Fibroblast of the aortic adventitia (primary cell): ENCODE data around the gene MAPKAP1. TPM values are rescaled to one million over a fixed set of nuclear protein-coding genes. Genes with fewer than 3 reads are reported as not detected.

Source experiments
- DNase-seq: peaks from one replicate; pipeline ENCODE4 v3.0.0-alpha.2; 2010; ENCODE audit warnings: low read depth
- H3K4me3 ChIP-seq: 2 replicates; pipeline ENCODE4 v1.5.1; 2011; ENCODE audit warnings: low read depth, mild to moderate bottlenecking, control low read depth, low read length, moderate library complexity
- CTCF ChIP-seq: IDR thresholded peaks from 2 replicates; pipeline ENCODE4 v1.5.1; 2011; ENCODE audit warnings: mild to moderate bottlenecking, low read length, control low read depth, inconsistent platforms; ENCODE audit not compliant: insufficient read depth
- total RNA-seq: library from RNA; depleted of rRNA; stranded (reverse); fragments of >200 nt; gene quantifications from 2 replicates; pipeline ENCODE4 v1.2.3, GENCODE V29; 2012; ENCODE audit warnings: low replicate concordance

MAPKAP1 gene
- total RNA-seq, 1 donor: 90.6 TPM

DNA sequence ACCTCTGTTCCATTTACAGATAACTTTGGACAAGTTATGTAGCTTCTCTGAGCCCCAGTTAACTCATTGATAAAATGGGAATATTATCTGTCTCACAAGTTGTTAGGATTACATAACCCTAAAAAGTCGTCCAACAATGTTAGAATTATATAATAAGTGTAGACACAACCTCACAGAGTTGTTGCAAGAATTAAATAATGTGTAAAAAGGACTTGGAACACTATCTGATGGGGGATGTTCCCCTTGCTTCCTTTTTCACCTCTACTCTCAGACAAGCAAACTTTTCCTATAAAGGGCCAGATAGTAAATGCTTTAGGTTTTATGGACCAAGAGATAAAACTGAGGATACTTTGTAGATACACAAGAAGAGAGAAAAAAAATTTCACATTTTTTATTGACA lies 251.9 kb downstream of the MAPKAP1 start:
- DNase-seq: no peak
- no peak for TF ChIP-seq CTCF
- no peak overlapping the region for H3K4me3 ChIP-seq

DNA sequence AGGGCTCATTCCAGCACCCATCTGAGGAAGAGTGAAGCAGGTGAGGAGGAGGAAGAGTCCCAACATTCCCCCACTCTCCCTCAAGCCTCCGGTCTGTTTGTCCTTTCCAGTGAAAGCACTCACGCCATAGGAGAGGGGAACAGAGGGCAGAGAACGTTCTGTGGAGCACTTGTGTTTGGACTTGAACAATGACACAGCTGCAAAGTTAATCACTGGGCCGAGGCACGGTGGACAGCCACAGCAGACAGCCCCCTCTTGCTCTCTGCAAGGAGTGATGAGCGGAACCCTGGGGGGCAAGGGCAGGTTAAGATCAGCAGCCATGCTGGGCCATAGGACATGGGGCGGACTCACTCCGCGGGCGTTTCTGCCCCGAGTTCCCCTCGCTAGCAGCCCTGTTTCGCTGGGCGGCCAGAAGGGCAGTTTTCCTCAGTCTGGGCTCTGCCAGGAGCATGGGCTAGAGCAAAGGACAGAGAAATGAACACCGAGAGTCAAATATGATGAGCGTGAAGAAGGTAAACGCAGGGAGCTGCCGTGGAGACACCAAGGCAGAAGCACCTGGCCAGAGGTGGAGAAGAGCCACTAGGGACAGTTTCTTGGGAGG lies 259.7 kb downstream of the MAPKAP1 start:
- H3K4me3 ChIP-seq: no peak overlapping the region
- no peak for DNase-seq
- TF ChIP-seq CTCF: no peak

- no peak for TF ChIP-seq CTCF
- H3K4me3 ChIP-seq: no peak overlapping the region
- DNase-seq: no peak
Measured at GRCh38 chr9:125446561-125447094, 260.4 kb downstream of the MAPKAP1 start.

DNA sequence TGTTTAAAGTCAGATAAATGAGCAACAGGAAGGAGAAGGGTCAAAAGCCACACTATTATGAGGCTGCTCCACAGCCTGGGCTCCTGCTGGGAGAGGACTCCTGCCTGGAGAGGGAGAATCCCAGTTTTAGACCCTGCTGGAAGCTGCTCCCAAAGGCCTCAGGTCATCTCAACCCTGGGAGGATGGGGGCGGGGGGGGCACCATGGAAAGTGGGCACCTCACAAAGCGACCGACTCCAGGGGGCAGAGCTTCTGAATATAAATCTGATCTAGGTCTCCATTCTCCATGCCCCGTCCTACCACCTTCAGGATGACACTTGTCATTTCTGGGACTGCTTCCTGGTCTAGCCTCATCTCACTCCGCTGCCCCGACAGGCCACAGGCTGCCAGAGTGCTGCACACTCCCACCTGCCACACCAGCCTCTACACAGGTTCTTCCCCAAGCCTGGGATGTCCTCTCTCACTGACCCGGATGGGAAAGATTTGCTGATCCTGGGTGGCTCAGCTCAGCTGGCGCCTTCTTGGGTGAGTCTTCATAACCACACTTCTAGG lies 262.0 kb downstream of the MAPKAP1 start:
- TF ChIP-seq CTCF: no peak
- no peak overlapping the region for H3K4me3 ChIP-seq
- no peak for DNase-seq

DNA sequence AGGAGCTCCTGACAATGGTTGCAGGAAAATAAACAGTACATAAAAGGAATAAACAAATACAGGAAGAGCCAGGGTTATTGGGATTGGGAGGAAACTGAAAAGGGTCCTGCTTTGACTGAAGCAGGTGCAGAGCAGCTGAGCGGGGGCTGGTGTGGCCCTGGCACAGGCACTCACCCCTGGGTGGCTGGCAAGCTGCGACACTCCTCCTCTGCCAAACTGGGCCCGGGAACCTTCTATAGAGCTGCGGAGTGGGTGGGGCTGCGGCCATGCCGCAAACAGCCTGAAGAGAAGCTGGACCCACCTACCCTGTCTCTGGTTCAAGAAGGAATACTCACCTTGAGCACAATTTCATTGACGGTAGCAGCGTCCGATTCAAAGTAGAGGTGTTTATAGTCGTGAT lies 262.8 kb downstream of the MAPKAP1 start:
- no peak for TF ChIP-seq CTCF

DNA sequence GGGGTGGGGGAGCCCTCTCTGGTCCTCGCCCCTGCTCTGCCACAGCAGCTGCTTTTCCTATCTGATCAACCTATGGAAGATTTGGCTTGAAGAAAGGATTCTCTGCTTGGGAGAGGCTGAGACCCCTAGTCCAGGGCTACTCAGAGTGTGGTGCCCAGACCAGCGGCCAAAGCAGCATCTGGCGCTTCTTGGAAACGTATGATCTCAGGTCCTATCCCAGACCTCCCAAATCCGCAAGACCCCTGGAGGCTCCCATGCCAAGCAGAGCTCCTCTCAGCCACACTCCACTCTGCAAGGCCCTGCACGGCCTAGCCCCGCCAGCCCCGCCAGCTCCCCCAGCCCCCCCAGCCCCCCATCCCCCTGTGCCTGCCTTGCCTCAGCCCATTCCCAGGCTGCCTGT lies 263.6 kb downstream of the MAPKAP1 start:
- no peak overlapping the region for H3K4me3 ChIP-seq
- no peak for TF ChIP-seq CTCF
- no peak for DNase-seq

More for the DNA sequence above, 262.8 kb downstream of the MAPKAP1 start:
- DNase-seq: no peak
- H3K4me3 ChIP-seq: no peak overlapping the region

DNA sequence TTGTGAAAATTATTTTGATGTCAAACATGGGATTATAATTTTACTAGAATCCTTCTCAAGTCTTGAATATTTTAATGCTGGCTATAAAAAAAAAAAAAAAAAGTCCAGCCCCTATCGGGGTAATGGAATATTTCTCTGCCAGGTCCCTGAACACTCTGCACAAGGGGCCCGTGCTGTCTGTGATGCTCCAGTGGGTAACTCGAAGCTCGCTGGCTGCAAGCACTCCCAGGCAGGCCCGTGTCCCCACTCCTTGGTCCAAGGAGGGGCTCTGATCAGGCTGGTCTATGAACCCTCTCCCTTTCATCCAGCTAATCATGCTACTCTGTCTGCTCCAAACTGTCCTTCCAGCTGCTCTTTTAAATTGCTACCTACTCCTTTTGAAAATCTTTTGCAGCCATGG lies 264.6 kb downstream of the MAPKAP1 start:
- H3K4me3 ChIP-seq: no peak overlapping the region
- no peak for TF ChIP-seq CTCF
- DNase-seq: no peak
